VCaP (cell line): ENCODE measurements around the gene BLTP3B.

Source experiments
- H3K27ac ChIP-seq: fragments of 450-650 bp; 2 replicates; pipeline ENCODE4 v1.5.1; 2017
- CTCF ChIP-seq: fragments of 450-650 bp; conservative IDR thresholded peaks from 2 replicates; pipeline ENCODE4 v1.5.1; 2017; ENCODE audit warnings: mild to moderate bottlenecking, moderate library complexity

The BLTP3B gene

GRCh38 chr12:100123316-100124095 is 19.2 kb downstream of the BLTP3B start:
- TF ChIP-seq CTCF: no peak
- peak overlapping the region; percentile 41 for H3K27ac ChIP-seq

- no peak for TF ChIP-seq CTCF
- H3K27ac ChIP-seq: no peak overlapping the region
Observed at GRCh38 chr12:100120355-100120754, 22.3 kb downstream of the BLTP3B start.

- H3K27ac ChIP-seq: no peak overlapping the region
- TF ChIP-seq CTCF: no peak
Observed at GRCh38 chr12:100115291-100115690, 27.4 kb downstream of the BLTP3B start.

- peak overlapping the region; percentile 1; the same call in 1 of the 2 replicates for H3K27ac ChIP-seq
- no peak for TF ChIP-seq CTCF
Observed at GRCh38 chr12:100114574-100114973, 28.1 kb downstream of the BLTP3B start.

GRCh38 chr12:100110276-100110675 is 32.4 kb downstream of the BLTP3B start:
- no peak overlapping the region for H3K27ac ChIP-seq
- no peak for TF ChIP-seq CTCF

- H3K27ac ChIP-seq: no peak overlapping the region
- no peak for TF ChIP-seq CTCF
Observed at GRCh38 chr12:100106861-100107260, 35.8 kb downstream of the BLTP3B start.

- TF ChIP-seq CTCF: no peak
- H3K27ac ChIP-seq: no peak overlapping the region
Observed at GRCh38 chr12:100105661-100106060, 37.0 kb downstream of the BLTP3B start.
